ENCODE measurements around the gene DTD1.

DNA sequence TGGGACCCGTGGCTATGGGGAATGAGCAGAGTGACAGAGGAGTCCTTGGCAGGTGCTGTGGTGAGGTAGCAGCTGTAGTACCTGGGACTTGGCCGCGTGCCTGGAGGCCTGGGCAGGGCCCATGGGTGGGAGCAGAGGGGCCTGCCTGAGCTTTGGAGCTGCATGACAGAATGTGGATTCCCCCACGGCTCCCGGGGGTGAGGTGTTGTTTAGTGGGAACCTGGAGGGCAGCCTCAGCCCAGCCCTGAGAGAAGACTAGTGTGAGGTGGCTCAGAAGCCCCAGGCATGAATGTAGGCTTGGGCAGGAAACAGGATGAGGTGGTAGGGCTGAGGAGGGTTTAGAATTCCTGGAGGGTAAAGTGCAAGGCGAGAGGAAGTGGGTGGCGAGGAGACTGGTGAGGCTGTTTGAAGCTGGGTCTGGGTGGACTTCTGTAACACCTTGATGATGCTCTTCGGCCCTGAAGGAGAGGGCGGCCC, 139.2 kb downstream of the DTD1 start:
- TF ChIP-seq, protein P1, sequence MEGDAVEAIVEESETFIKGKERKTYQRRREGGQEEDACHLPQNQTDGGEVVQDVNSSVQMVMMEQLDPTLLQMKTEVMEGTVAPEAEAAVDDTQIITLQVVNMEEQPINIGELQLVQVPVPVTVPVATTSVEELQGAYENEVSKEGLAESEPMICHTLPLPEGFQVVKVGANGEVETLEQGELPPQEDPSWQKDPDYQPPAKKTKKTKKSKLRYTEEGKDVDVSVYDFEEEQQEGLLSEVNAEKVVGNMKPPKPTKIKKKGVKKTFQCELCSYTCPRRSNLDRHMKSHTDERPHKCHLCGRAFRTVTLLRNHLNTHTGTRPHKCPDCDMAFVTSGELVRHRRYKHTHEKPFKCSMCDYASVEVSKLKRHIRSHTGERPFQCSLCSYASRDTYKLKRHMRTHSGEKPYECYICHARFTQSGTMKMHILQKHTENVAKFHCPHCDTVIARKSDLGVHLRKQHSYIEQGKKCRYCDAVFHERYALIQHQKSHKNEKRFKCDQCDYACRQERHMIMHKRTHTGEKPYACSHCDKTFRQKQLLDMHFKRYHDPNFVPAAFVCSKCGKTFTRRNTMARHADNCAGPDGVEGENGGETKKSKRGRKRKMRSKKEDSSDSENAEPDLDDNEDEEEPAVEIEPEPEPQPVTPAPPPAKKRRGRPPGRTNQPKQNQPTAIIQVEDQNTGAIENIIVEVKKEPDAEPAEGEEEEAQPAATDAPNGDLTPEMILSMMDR (IDR thresholded peaks at IDR 0.05; ENCODE audit: insufficient read depth, low read depth, low read length) = no peak
- TF ChIP-seq EZH2 (IDR thresholded peaks at IDR 0.05; ENCODE audit: insufficient read depth, low read length) = no peak

All from astrocyte (in vitro differentiated cells and primary cell).